PC-9 (cell line): ENCODE data around the gene RIPK4. TPM values are rescaled to one million over a fixed set of nuclear protein-coding genes. Genes with fewer than 3 reads are reported as not detected.

Experiments used
- BruUV-seq: library from RNA; stranded (reverse); fragments of 400-500 nt; replicated peaks from 2 replicates; lab custom pipeline; 2021; lab: Mats Ljungman, UMichigan
- CTCF ChIA-PET: fragments of 300-600 bp; sonication (Branson Sonifier 250); formaldehyde crosslinking; loops from one replicate; lab custom pipeline; 2022; ENCODE audit warnings: antibody characterized with exemption; lab: Charles Lee
- POLR2A ChIA-PET: fragments of 300-600 bp; sonication (Branson Sonifier 250); formaldehyde crosslinking; loops from one replicate; lab custom pipeline; 2022; ENCODE audit warnings: antibody characterized with exemption; ENCODE audit not compliant: unreplicated experiment; lab: Charles Lee
- DNase-seq, 2 experiments: peaks; one replicate each; pipeline versions ENCODE4 v3.0.0 to v3.0.0-alpha.2; 2015 to 2022; ENCODE audit warnings: mixed read lengths in 1 of 2
- H2AFZ ChIP-seq: fragments of 200-600 bp; sonication (generic); 2 replicates; pipeline ENCODE4 v1.8.1; 2017; ENCODE audit warnings: antibody characterized with exemption
- H3F3A ChIP-seq: fragments of 200-600 bp; sonication (generic); 2 replicates; pipeline ENCODE4 v1.8.1; 2017; ENCODE audit warnings: antibody characterized with exemption, mild to moderate bottlenecking, low read depth; ENCODE audit not compliant: insufficient read depth
- H3K27ac ChIP-seq: fragments of 200-600 bp; sonication (generic); 2 replicates; pipeline ENCODE4 v1.6.1; 2016; ENCODE audit warnings: mixed run types
- H3K27me3 ChIP-seq: fragments of 200-600 bp; sonication (generic); 2 replicates; pipeline ENCODE4 v1.6.1; 2016; ENCODE audit warnings: low read depth, mixed run types; ENCODE audit not compliant: insufficient read depth
- H3K36me3 ChIP-seq: fragments of 200-600 bp; sonication (generic); 2 replicates; pipeline ENCODE4 v1.6.1; 2016; ENCODE audit warnings: low read depth, mixed run types
- H3K4me1 ChIP-seq: fragments of 200-600 bp; sonication (generic); replicated peaks from 2 replicates; pipeline ENCODE4 v1.6.1; 2016; ENCODE audit warnings: mixed run types; ENCODE audit not compliant: insufficient read depth
- H3K4me2 ChIP-seq: fragments of 200-600 bp; sonication (generic); 2 replicates; pipeline ENCODE4 v1.6.1; 2017; ENCODE audit warnings: mixed run types
- H3K4me3 ChIP-seq: fragments of 200-600 bp; sonication (generic); 2 replicates; pipeline ENCODE4 v1.6.1; 2016; ENCODE audit warnings: mixed run types
- H3K79me2 ChIP-seq: fragments of 200-600 bp; sonication (generic); 2 replicates; pipeline ENCODE4 v1.6.1; 2017; ENCODE audit warnings: low read depth, mixed run types
- H3K9me2 ChIP-seq: fragments of 200-600 bp; sonication (generic); 2 replicates; pipeline ENCODE4 v1.8.1; 2017; ENCODE audit warnings: mild to moderate bottlenecking; ENCODE audit not compliant: insufficient read depth
- H3K9me3 ChIP-seq: fragments of 200-600 bp; sonication (generic); 2 replicates; pipeline ENCODE4 v1.8.1; 2016; ENCODE audit warnings: low read depth; ENCODE audit not compliant: insufficient read depth
- H4K20me1 ChIP-seq: fragments of 200-600 bp; sonication (generic); 2 replicates; pipeline ENCODE4 v1.8.1; 2017; ENCODE audit not compliant: insufficient read depth
- EZH2 ChIP-seq: fragments of 200-600 bp; sonication (generic); IDR thresholded peaks from 2 replicates; pipeline ENCODE4 v1.8.0; 2017; ENCODE audit warnings: antibody characterized with exemption, low read depth
- intact Hi-C: fragments of 100-400 bp; cut with micrococcal nuclease; formaldehyde crosslinking; loops from one replicate; pipeline ENCODE4 v1.10.0; 2022; ENCODE audit not compliant: unreplicated experiment
- total RNA-seq: library from RNA; stranded (reverse); gene quantifications from 2 replicates; pipeline ENCODE4 v1.2.3, GENCODE V29; 2021
- TF ChIP-seq, protein P1 (sequence below): fragments of 200-600 bp; sonication (generic); conservative IDR thresholded peaks from 2 replicates; pipeline ENCODE4 v1.6.1; 2017; ENCODE audit warnings: mixed run types, antibody characterized with exemption, mild to moderate bottlenecking, moderate library complexity

The RIPK4 gene
- total RNA-seq, 1 experiment from 2014 or later, result 30.1 TPM

DNA sequence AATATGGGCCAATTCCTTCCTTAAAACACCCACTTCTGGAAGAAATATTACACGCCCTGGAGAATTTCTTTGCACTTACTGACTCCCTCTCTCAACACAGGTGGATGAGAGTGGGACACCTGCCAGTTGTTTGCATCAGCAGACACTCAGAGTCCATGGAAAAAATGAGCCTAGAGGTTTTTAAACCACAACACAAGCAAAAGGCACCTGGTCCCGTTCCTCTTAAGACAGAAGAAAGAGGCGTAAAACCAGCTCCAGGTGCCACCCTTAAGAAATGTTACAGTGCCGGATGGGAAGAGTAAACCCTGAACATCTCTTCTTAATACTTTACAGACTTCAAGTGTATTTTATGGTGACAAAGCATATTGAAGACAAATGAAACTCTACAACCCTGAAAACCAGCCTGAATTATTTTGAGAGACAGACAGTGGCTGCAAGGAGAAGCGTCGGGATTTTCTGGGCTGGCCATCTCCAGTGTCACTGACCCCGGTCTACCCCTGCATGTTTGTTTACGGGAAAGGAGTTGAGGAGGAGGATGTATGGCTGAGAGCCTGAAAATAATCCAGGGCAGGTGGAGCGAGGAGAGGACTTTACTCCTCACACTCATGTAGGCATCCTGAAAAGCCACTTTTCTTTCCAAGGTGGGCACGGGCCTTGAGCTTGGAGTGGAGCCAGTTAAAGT is 7.8 kb upstream of the RIPK4 start:
- H3K9me3 ChIP-seq, result no peaks in the 10 kb centered on the region
- no peak for TF ChIP-seq EZH2
- TF ChIP-seq, protein P1, sequence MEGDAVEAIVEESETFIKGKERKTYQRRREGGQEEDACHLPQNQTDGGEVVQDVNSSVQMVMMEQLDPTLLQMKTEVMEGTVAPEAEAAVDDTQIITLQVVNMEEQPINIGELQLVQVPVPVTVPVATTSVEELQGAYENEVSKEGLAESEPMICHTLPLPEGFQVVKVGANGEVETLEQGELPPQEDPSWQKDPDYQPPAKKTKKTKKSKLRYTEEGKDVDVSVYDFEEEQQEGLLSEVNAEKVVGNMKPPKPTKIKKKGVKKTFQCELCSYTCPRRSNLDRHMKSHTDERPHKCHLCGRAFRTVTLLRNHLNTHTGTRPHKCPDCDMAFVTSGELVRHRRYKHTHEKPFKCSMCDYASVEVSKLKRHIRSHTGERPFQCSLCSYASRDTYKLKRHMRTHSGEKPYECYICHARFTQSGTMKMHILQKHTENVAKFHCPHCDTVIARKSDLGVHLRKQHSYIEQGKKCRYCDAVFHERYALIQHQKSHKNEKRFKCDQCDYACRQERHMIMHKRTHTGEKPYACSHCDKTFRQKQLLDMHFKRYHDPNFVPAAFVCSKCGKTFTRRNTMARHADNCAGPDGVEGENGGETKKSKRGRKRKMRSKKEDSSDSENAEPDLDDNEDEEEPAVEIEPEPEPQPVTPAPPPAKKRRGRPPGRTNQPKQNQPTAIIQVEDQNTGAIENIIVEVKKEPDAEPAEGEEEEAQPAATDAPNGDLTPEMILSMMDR, result no peak
- BruUV-seq, result no TSS peak
- DNase-seq, result no peak
- H3K4me2 ChIP-seq, result no peak overlapping the region
- H3K27ac ChIP-seq, result no peak overlapping the region
- intact Hi-C loops, result no loop called here
- ChIA-PET POLR2A (no interaction called here), CTCF (no interaction called here)
- H4K20me1 ChIP-seq, result no peaks in the 10 kb centered on the region
- no peaks in the 10 kb centered on the region for H3F3A ChIP-seq
- H3K36me3 ChIP-seq, result no peaks in the 10 kb centered on the region
- H3K27me3 ChIP-seq, result no peaks in the 10 kb centered on the region
- peaks cover 6% of the 10 kb centered on the region; the same call in 1 of the 2 replicates for H3K79me2 ChIP-seq
- H3K4me1 ChIP-seq, result peaks cover 39% of the 10 kb centered on the region
- no peak overlapping the region for H3K4me3 ChIP-seq
- H2AFZ ChIP-seq, result no peak overlapping the region
- H3K9me2 ChIP-seq, result no peaks in the 10 kb centered on the region

DNA sequence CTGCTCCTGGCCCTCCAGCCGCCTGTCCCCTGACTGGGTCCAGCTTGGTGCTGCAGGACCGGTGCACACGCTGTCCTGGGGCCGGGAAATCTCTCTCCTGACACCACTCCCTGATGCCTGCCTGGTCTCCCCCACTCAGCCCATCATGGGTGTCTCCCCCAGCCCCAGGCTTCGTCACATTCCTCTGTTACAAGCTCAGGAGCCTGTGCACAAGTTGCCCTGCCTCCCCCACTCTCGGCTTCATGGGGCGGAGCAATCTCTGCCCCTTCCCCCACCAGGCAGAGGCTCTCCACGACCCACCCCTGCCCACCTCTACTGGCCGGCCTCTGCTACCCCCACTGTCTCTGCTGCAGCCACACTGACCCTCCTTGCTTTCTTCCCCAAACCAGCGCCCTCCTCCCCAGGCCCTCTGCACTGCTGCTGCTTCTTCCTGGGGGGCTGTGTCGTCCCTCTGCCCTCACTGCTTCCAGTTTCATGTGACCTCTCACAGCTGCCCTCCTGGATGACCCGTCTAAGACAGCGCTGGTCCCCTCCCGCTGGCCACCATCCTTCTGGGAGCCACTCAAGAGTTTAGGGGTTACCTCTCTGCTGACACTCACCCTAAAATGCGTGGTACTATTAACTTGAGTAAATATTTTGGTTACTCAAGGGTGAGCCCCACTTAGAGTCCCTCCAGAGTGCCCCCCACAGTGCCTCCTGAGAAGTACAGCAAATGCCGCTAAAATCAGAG is 5.7 kb upstream of the RIPK4 start:
- Histone ChIP-seq H2AFZ (no peak overlapping the region), H3K4me1 (peaks cover 21% of the 10 kb centered on the region), H3F3A (peaks cover 15% of the 10 kb centered on the region), H4K20me1 (no peaks in the 10 kb centered on the region), H3K36me3 (no peaks in the 10 kb centered on the region), H3K27me3 (no peaks in the 10 kb centered on the region), H3K4me3 (no peak overlapping the region), H3K4me2 (no peak overlapping the region), H3K9me3 (no peaks in the 10 kb centered on the region), H3K9me2 (no peaks in the 10 kb centered on the region), H3K79me2 (peaks cover 15% of the 10 kb centered on the region), H3K27ac (no peak overlapping the region)
- TF ChIP-seq, protein P1, result no peak
- TF ChIP-seq EZH2, result no peak
- ChIA-PET POLR2A (no interaction called here), CTCF (no interaction called here)
- BruUV-seq, result no TSS peak
- intact Hi-C loops, result no loop called here
- DNase-seq, result no peak

DNA sequence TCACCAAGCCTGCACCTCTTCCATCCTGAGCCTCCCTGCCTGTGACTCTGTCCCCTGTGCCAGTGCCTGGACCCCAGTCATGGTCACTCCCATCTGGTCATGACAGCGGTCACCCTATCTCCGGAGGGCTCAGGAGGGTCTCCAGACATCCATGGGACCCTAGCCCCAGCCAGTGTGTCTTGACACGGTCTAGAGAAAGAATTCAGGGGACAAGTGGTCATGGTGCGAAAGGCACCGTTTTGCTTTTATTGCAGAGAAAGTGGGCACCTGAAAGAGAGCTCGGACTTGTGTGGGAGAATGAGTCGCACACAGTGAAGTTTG is 4.7 kb upstream of the RIPK4 start:
- BruUV-seq, result no TSS peak
- ChIA-PET POLR2A (no interaction called here), CTCF (no interaction called here)
- Histone ChIP-seq H3K9me3 (no peaks in the 10 kb centered on the region), H3K79me2 (peaks cover 22% of the 10 kb centered on the region), H3K27me3 (no peaks in the 10 kb centered on the region), H3K4me3 (no peak overlapping the region), H4K20me1 (peaks cover 1% of the 10 kb centered on the region; the same call in 1 of the 2 replicates), H3K4me2 (no peak overlapping the region), H3K36me3 (no peaks in the 10 kb centered on the region), H3K4me1 (peaks cover 18% of the 10 kb centered on the region), H3K27ac (no peak overlapping the region), H3K9me2 (no peaks in the 10 kb centered on the region), H3F3A (peaks cover 19% of the 10 kb centered on the region), H2AFZ (no peak overlapping the region)
- intact Hi-C loops, result no loop called here
- no peak for DNase-seq
- no peak for TF ChIP-seq EZH2
- TF ChIP-seq, protein P1, result no peak
